ENCODE measurements around the gene MGARP.

DNA sequence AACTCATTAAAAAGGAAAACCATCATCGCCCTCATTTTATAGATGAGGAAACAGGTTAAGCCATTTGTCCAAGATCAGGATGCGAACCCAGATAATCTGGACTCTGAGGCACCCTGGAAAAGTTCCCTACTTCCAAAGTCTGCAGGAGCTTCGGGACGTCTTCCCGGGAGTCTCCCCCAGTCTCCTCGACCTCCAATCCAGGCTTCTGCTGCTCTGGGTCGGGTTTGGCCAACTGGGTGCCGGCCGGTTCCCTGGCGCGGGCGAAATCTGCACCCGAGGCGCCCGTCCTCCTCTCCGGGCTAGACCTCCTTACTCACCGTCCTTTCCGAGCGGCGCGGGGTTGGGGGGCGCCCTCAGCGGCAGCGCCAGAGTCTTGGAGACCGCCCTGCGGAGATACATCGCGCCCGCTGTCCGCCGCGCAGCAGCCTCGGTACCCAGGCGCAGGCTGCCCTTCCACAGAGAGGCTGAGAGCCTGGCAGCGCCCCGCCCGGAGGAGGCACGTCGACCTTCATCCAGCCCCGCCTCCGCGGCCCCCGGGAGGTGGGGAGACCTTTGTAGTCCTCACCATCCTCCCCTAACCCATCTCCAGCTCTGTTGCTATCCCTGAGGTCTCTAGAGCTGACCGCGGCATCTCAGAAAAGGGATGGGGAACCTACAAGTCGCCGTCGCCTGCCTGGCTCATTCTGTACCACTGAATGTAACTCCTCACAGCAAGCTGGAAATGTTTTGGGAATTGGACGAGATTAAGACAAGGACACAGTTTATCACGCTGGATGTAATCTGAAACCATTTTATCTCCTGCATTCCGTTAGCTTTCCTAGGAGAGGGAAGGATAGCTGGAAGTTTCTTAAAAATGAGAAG is at the start of gene MGARP:
- TF ChIP-seq, protein P1, sequence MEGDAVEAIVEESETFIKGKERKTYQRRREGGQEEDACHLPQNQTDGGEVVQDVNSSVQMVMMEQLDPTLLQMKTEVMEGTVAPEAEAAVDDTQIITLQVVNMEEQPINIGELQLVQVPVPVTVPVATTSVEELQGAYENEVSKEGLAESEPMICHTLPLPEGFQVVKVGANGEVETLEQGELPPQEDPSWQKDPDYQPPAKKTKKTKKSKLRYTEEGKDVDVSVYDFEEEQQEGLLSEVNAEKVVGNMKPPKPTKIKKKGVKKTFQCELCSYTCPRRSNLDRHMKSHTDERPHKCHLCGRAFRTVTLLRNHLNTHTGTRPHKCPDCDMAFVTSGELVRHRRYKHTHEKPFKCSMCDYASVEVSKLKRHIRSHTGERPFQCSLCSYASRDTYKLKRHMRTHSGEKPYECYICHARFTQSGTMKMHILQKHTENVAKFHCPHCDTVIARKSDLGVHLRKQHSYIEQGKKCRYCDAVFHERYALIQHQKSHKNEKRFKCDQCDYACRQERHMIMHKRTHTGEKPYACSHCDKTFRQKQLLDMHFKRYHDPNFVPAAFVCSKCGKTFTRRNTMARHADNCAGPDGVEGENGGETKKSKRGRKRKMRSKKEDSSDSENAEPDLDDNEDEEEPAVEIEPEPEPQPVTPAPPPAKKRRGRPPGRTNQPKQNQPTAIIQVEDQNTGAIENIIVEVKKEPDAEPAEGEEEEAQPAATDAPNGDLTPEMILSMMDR (IDR thresholded peaks at IDR 0.05; ENCODE audit: borderline replicate concordance, extremely low read depth, low read length, poor library complexity, severe bottlenecking), result no peak
- no peak for TF ChIP-seq EZH2 (IDR thresholded peaks at IDR 0.05; ENCODE audit: borderline replicate concordance, low read depth, low read length, severe bottlenecking)
